MM.1S (cell line): ENCODE results near the gene BBS12.

Experiments used
- DNase-seq: peaks from one replicate; pipeline ENCODE4 v3.0.0-alpha.2; 2015
- H2AFZ ChIP-seq: fragments of 300-600 bp; sonication (generic); 2 replicates; pipeline ENCODE4 v1.6.0; 2016; ENCODE audit warnings: antibody characterized with exemption, low read length
- H3F3A ChIP-seq: fragments of 300-600 bp; sonication (generic); 2 replicates; pipeline ENCODE4 v1.6.1; 2016; ENCODE audit warnings: mild to moderate bottlenecking, antibody characterized with exemption, low read length, moderate library complexity, mixed read lengths; ENCODE audit not compliant: insufficient read depth
- H3K27ac ChIP-seq: fragments of 300-600 bp; sonication (generic); 2 replicates; pipeline ENCODE4 v1.5.1; 2016; ENCODE audit warnings: mild to moderate bottlenecking, low read length
- H3K27me3 ChIP-seq: fragments of 300-600 bp; sonication (generic); replicated peaks from 2 replicates; pipeline ENCODE4 v1.6.0; 2016; ENCODE audit warnings: low read length; ENCODE audit not compliant: insufficient read depth
- H3K36me3 ChIP-seq: fragments of 300-600 bp; sonication (generic); replicated peaks from 2 replicates; pipeline ENCODE4 v1.6.1; 2016; ENCODE audit warnings: mild to moderate bottlenecking, low read length, mixed read lengths; ENCODE audit not compliant: insufficient read depth
- H3K4me1 ChIP-seq: fragments of 300-600 bp; sonication (generic); 2 replicates; pipeline ENCODE4 v1.6.1; 2016; ENCODE audit warnings: low read length, mixed read lengths
- H3K4me2 ChIP-seq: fragments of 300-600 bp; sonication (generic); 2 replicates; pipeline ENCODE4 v1.6.0; 2016; ENCODE audit warnings: low read depth, low read length
- H3K4me3 ChIP-seq: fragments of 300-600 bp; sonication (generic); 2 replicates; pipeline ENCODE4 v1.5.1; 2016; ENCODE audit warnings: low read length, mixed read lengths
- H3K79me2 ChIP-seq: fragments of 300-600 bp; sonication (generic); 2 replicates; pipeline ENCODE4 v1.6.1; 2016; ENCODE audit warnings: mixed run types, low read length, mixed read lengths
- H3K9ac ChIP-seq: fragments of 300-600 bp; sonication (generic); 2 replicates; pipeline ENCODE4 v1.6.1; 2016; ENCODE audit warnings: low read length, mixed read lengths
- H3K9me2 ChIP-seq: fragments of 300-600 bp; sonication (generic); replicated peaks from 2 replicates; pipeline ENCODE4 v1.6.1; 2016; ENCODE audit warnings: mild to moderate bottlenecking, low read length, mixed read lengths; ENCODE audit not compliant: insufficient read depth
- H3K9me3 ChIP-seq: fragments of 300-600 bp; sonication (generic); replicated peaks from 2 replicates; pipeline ENCODE4 v1.6.1; 2016; ENCODE audit warnings: mild to moderate bottlenecking, low read length, mixed read lengths; ENCODE audit not compliant: insufficient read depth
- H4K20me1 ChIP-seq: fragments of 300-600 bp; sonication (generic); 2 replicates; pipeline ENCODE4 v1.6.1; 2016; ENCODE audit warnings: mild to moderate bottlenecking, low read length, moderate library complexity, mixed read lengths; ENCODE audit not compliant: insufficient read depth
- CTCF ChIP-seq: fragments of 300-600 bp; sonication (generic); IDR thresholded peaks from 2 replicates; pipeline ENCODE4 v1.5.1; 2016; ENCODE audit warnings: antibody characterized with exemption, low read length, mixed read lengths
- EZH2 ChIP-seq: fragments of 300-600 bp; sonication (generic); optimal IDR thresholded peaks from 2 replicates; pipeline ENCODE3; 2017; ENCODE audit warnings: low read depth, mild to moderate bottlenecking, antibody characterized with exemption, low read length, mixed read lengths
- EZH2phosphoT487 ChIP-seq: fragments of 300-600 bp; sonication (generic); IDR thresholded peaks from 2 replicates; pipeline ENCODE4 v1.6.1; 2018; ENCODE audit warnings: antibody characterized with exemption, low read length

Gene BBS12

GRCh38 chr4:122701061-122701460 lies 31.4 kb upstream of the BBS12 start:
- Histone ChIP-seq H3F3A (no peaks in the 10 kb centered on the region), H3K4me1 (no peaks in the 10 kb centered on the region), H2AFZ (no peak overlapping the region), H3K27me3 (peaks cover 12% of the 10 kb centered on the region; the same call in 1 of the 2 replicates), H3K27ac (no peak overlapping the region), H3K9me2 (no peaks in the 10 kb centered on the region), H3K36me3 (no peaks in the 10 kb centered on the region), H3K9me3 (no peaks in the 10 kb centered on the region), H3K79me2 (no peaks in the 10 kb centered on the region), H4K20me1 (no peaks in the 10 kb centered on the region), H3K9ac (no peak overlapping the region), H3K4me2 (no peak overlapping the region), H3K4me3 (no peak overlapping the region)
- TF ChIP-seq CTCF, result no peak
- DNase-seq, result no peak

- Histone ChIP-seq H3K9me3 (no peaks in the 10 kb centered on the region), H3K9ac (no peak overlapping the region), H2AFZ (no peak overlapping the region), H3K4me2 (no peak overlapping the region), H4K20me1 (no peaks in the 10 kb centered on the region), H3K9me2 (no peaks in the 10 kb centered on the region), H3K27me3 (0 out of 2 replicates have a peak, but pooled peaks cover 5% of the 10 kb centered on the region), H3K4me3 (no peak overlapping the region), H3K36me3 (no peaks in the 10 kb centered on the region), H3K4me1 (no peaks in the 10 kb centered on the region), H3K27ac (no peak overlapping the region), H3K79me2 (no peaks in the 10 kb centered on the region), H3F3A (no peaks in the 10 kb centered on the region)
- TF ChIP-seq CTCF (no peak), EZH2phosphoT487 (no peak), EZH2 (no peak)
- no peak for DNase-seq
These were observed 30.5 kb upstream of the BBS12 start for GRCh38 chr4:122701965-122702364.

- DNase-seq, result no peak
- Histone ChIP-seq H3K4me2 (no peak overlapping the region), H3K36me3 (no peaks in the 10 kb centered on the region), H3K79me2 (no peaks in the 10 kb centered on the region), H4K20me1 (no peaks in the 10 kb centered on the region), H3K9me3 (no peaks in the 10 kb centered on the region), H3K27ac (no peak overlapping the region), H3K9me2 (no peaks in the 10 kb centered on the region), H2AFZ (no peak overlapping the region), H3K4me3 (no peak overlapping the region), H3K27me3 (no peaks in the 10 kb centered on the region), H3K4me1 (no peaks in the 10 kb centered on the region), H3F3A (no peaks in the 10 kb centered on the region), H3K9ac (no peak overlapping the region)
- no peak for TF ChIP-seq CTCF
These were observed 29.6 kb upstream of the BBS12 start for GRCh38 chr4:122702939-122703338.

GRCh38 chr4:122703868-122704267 lies 28.6 kb upstream of the BBS12 start:
- H3K4me1 ChIP-seq, result no peaks in the 10 kb centered on the region
- no peaks in the 10 kb centered on the region for H3K36me3 ChIP-seq
- no peaks in the 10 kb centered on the region for H3K9me3 ChIP-seq
- H3K9me2 ChIP-seq, result no peaks in the 10 kb centered on the region
- no peak overlapping the region for H3K9ac ChIP-seq
- H3K27me3 ChIP-seq, result no peaks in the 10 kb centered on the region
- no peak for DNase-seq
- no peaks in the 10 kb centered on the region for H4K20me1 ChIP-seq
- H3K4me3 ChIP-seq, result no peak overlapping the region
- H3K79me2 ChIP-seq, result no peaks in the 10 kb centered on the region
- H3K4me2 ChIP-seq, result no peak overlapping the region
- no peaks in the 10 kb centered on the region for H3F3A ChIP-seq
- H3K27ac ChIP-seq, result no peak overlapping the region
- no peak overlapping the region for H2AFZ ChIP-seq
- no peak for TF ChIP-seq EZH2
- no peak for TF ChIP-seq EZH2phosphoT487
- TF ChIP-seq CTCF, result no peak
